Measurements from ENCODE around the gene ADAM11. TPM values are rescaled to one million over a fixed set of nuclear protein-coding genes. Genes with fewer than 3 reads are reported as not detected.
A peak's percentile ranks its signal among the peaks of the same experiment; 100 is the strongest.

Gene ADAM11

GRCh38 chr17:44831371-44831770, 72.6 kb downstream of the ADAM11 start:
- Histone ChIP-seq H3K79me2 (ENCODE audit: control insufficient read depth, insufficient read depth, low read length) (peaks cover 28% of the 10 kb centered on the region), H3K27me3 (ENCODE audit: insufficient read depth, low read length, poor library complexity) (no peaks in the 10 kb centered on the region), H2BK120ac (ENCODE audit: low read depth, low read length) (no peak overlapping the region), H3K36me3 (ENCODE audit: control insufficient read depth, insufficient read depth, low read length) (no peaks in the 10 kb centered on the region), H2BK15ac (replicated peaks; ENCODE audit: low read depth) (no peak overlapping the region), H3K4ac (ENCODE audit: low read depth, low read length) (peak overlapping the region; percentile 86), H3K79me1 (ENCODE audit: low read length) (no peaks in the 10 kb centered on the region), H3K27ac (ENCODE audit: low read depth, low read length) (no peak overlapping the region), H2AK5ac (ENCODE audit: low read length) (no peak overlapping the region), H3K18ac (ENCODE audit: low read length) (peak overlapping the region; percentile 65), H2BK5ac (ENCODE audit: low read length) (no peak overlapping the region), H3K23ac (ENCODE audit: low read length) (no peak overlapping the region), H4K8ac (ENCODE audit: low read depth, low read length) (no peak overlapping the region), H3K4me3 (ENCODE audit: low read length) (no peak overlapping the region), H4K5ac (ENCODE audit: low read length) (no peak overlapping the region), H3K4me2 (ENCODE audit: low read length) (no peak overlapping the region), H3K4me1 (ENCODE audit: control insufficient read depth, low read depth, low read length) (peaks cover 3% of the 10 kb centered on the region), H3K56ac (ENCODE audit: low read length) (peak overlapping the region; percentile 65), H3K9ac (ENCODE audit: low read length) (no peak overlapping the region)
- no CpG with 5 or more reads among the region's 12 CpGs for WGBS (ENCODE audit: extremely low coverage, insufficient coverage, low lambda C conversion rate)
- peak; percentile 31 for DNase-seq

Small RNAs within 50 kb of the gene (small RNA-seq; reads per million reads assigned to genes)
- gene RN7SL819P (ENCODE audit: insufficient read depth), result not detected

Measured in mesendoderm (in vitro differentiated cells).